Umbilical cord (tissue), 2 donors: ENCODE measurements around the gene GORASP1. TPM values are rescaled to one million over a fixed set of nuclear protein-coding genes. Genes with fewer than 3 reads are reported as not detected.

Experiments
- DNase-seq: peaks from one replicate; pipeline ENCODE4 v3.0.0-alpha.2; 2015; ENCODE audit warnings: low spot score
- total RNA-seq: library from RNA; depleted of rRNA; stranded (reverse); fragments of >200 nt; gene quantifications from one replicate; pipeline ENCODE4 v1.2.3, GENCODE V29; 2014; ENCODE audit warnings: low replicate concordance; ENCODE audit not compliant: insufficient read depth

The GORASP1 gene
- total RNA-seq, result 36.4 TPM

DNA sequence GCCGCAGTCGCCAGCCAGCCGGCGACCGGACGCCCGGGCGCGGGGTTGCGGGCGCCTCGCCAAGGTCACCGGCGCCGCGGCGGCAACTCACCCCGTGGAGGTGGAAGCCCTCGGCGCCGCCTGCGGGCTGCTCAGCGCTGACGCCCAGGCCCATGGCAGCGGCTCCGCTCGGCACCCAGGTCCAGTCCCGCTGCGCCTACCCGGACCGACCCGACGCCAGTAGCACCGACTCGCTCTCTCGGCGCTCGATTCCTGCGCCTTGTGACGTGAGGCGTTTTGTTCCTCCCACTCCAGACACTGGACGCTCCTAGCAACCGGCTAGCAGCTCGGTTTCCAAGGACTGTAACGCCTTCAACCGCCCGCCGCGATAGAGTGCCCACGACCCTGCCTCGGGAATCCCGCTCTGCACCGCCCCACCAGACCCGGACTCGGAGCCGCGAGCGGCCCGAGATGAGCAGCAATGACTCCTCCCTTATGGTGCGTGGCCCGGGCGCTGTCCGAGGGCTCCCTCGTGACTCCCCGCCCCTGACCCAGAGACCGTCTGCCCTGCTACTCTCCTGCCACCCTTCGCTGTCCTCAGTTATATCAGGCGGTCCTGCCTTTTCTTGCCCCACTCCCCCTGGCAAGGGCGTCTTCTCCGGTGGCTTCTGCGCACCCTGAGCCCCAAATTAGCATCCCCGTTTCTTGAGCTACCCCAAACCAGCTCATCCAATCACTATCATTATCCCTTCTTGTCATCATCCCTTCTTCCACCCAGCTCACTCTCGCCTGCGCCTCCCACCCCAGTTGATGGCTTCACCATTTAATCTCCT, at the start of gene GORASP1, which contains the start of gene TTC21A:
GORASP1 (minus strand) TSS at position 240 of the 812 bp plus-strand sequence; CDS start at position 154, 86 bp downstream.
TTC21A (plus strand) TSS at position 293 of the 812 bp plus-strand sequence; CDS start at position 451, 158 bp downstream.
- DNase-seq, result peak; percentile 97

DNA sequence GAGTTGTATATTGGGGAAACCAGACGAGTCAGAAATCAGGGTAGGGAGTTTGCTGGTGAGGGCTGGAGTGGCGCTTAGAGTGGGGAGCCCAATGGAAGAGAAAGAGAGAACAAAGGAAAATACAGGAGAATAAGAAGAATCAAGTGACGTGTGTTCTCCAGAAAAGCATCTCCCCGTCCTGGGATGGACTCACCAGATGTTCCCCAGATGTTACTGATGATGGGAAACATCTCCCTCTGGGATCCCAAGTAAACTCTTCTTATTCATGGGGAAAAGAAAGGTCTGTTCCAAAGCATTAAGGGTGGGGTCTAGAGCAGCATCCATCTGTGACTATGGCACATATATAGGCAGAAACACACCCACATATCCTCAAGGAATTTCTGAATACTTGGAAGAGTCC, 49.0 kb upstream of the GORASP1 start:
- no peak for DNase-seq

DNA sequence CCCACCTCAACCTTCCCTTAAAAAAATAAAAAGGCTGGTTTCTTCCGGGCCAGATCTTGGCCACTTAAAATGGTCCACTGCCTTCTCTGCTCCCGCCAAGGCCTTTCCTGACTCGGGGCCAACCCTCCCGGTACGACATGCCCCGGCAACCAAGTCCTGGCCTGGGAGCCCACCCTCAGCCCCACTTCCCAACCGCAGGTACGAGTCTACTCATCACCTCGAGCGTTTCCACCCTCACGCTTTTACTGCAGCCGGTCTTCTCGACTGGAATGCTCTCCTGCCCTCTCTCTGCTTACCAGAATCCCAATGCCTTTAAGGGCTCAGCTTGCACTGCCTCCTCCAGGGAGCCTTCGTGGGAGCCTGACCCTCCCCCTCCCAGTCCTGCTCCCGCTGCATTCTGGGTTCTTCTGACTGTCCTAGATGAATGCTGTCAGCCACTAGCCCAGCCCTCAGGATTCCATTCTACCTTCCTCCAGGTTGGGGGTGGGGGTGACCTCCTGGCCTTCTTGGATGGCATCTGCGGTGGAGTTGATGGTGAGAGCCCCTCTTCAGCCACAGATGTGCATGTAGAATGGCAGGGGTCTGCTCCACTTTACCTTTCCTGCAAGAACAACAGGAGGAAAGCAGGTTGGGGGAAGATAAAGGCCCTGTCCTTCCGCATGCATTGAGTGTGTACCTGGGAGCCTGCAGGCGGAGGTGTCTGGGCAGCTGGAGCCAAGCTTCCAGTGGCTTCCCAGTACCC, 47.0 kb upstream of the GORASP1 start:
- DNase-seq, result no peak

DNA sequence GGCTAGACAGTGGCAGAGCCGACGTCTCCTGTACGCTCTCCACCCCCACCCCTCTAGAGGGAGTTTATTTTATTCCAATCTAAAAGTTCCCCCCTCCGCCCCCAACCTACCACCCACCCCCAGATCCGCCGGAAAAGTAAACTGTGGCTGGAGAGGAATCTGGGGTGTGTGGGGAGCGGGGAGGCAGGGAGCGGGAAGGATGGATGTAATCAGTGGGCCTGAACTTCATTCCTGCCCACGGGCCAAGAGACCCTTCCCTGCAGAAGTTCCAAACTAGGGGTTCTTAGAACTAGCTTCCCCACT, 46.5 kb upstream of the GORASP1 start:
- DNase-seq, result no peak

DNA sequence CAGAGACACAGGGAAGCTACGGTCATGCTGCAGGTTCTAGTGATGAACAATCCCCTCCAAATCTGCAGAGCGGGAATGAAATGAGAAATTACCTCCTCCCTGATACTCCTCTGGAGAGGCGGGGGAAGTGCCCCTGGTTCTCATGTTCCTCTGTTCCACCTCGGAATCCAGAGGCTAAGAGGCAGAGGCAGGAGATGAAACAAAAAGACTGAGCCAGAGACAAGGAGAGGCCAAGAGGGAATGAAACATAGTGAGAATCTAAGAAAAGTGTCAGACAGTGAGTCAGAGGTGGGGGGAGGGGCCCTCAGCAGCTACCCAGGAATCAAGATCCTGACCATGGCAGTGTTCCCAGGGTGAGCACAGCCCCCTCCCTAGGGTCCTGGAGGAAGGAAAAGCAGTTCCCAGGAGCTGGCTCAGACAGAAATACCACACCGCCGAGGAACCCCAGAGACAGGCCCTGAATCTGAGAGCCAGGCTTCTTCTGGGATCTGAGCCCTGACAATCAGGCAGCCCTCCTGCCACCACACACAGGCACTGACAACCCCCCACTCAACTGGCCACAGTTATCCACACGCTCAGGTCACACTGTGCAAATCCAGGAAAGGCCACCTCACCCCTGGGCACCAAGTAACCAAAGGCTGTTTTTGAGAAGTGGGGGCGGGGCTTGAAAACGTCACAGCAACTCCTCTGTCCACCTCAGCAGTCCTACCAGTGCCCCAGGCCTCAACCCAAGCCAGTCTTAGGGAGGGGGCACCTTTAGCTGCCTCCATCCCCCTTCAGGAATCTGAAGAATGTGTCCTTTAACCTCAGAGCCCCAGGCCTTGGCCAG, 43.6 kb upstream of the GORASP1 start:
- peak; percentile 99 for DNase-seq

DNA sequence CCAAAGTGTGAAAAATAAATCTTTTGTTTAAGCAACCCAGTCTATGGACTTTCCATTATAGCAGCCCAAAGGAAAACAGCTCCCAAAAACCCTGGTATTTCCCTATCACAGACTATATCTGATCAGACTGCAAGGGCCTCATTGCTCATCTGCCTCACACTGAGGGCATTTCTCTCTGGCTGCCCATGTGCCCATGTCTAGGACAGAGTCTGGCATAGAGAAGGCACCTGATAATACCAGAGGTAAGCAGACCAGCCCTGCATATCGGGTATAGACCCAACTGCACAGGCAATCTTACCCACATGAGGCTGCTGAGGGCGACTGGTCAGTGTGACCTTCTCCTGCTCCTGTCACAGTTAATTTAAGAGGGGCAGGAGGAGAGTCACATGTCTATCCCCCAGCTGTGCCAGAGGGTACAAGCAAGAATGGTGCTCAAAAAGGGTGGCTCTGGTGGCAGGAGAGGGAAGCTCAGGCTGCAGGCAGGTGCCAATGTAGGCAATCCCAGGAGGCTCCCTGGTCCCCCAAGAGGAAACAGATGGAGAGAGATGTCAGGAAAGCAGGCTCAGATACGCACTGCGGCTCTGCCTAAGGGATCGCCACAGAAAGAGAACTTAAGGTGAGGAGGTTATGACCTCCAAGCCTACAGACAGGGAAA, 42.8 kb upstream of the GORASP1 start:
- no peak for DNase-seq

DNA sequence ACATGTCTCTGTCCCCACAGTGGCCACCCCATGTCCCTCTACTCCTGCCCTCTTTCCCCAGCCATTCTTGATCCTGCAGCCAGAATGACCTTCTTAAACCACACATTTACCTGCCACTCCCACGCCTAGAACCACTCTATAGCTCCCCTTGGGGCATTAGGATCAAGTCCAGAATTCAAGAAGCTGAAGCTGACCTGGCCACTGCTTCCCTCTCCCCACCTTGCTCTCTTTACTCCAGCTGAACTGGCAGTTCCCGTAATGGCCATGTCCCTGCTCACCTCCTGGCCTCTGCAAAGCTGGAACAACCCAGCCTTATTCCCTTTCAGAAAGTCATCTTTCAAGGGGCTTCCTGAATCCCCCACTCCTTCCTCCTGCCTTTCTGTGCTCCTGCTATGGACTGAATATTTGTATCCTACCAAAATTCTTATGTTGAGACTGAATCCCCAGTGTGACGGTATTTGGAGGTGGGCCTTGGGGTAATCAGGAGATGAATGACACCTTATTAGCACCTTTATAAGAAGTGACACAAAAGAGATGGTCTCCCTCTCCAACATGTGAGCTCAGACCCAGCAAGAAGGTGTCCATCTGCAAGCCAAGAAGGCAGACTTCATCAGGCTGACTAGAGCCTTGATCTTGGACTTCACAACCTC, 42.2 kb upstream of the GORASP1 start:
- DNase-seq, result no peak

DNA sequence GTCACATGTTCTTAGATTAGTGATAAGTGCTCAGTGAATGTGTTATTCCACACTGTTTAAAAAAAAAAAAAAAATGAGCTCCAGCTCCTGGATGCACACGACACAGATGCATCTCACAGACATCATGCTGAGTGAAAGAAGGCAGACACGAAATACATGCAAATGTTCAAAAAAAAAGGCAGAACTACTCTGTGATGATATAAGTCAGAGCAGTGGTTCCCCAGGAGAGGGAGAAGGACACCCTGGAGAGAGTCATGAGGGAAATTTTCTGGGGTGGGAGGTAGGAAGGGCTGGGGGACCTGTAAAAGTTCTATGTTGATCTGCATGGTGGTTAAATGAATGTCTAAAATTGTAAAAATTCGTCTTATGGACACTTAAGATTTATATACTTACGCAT, 41.6 kb upstream of the GORASP1 start:
- no peak for DNase-seq

DNA sequence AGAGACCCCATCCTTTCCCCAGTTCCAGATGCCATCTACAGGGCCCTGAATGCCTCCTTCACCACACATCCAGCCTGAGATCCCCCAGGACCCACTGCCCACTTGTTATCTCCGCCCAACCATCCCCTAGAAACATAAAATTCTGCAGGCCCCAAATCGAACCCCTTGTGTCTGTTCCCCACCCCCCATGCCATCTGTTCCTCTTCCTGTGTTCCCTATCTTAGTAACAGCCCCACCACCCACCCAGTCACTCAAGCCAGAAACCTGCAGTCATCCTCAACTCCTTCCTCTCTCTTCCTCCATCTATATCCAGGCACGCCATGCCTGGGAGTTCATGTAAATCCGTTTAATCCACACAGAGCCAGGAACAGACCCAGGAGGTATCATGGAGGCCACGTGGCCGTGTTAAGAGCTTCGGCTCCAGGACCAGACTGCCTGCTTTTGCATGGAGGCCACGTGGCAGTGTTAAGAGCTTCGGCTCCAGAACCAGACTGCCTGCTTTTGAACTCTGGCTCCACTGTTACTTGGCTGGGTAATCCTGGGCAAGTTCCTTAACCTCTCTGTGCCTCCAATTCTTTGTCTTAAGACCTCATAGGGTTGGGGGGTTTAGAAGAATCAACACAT, 41.1 kb upstream of the GORASP1 start:
- DNase-seq, result peak; percentile 97

DNA sequence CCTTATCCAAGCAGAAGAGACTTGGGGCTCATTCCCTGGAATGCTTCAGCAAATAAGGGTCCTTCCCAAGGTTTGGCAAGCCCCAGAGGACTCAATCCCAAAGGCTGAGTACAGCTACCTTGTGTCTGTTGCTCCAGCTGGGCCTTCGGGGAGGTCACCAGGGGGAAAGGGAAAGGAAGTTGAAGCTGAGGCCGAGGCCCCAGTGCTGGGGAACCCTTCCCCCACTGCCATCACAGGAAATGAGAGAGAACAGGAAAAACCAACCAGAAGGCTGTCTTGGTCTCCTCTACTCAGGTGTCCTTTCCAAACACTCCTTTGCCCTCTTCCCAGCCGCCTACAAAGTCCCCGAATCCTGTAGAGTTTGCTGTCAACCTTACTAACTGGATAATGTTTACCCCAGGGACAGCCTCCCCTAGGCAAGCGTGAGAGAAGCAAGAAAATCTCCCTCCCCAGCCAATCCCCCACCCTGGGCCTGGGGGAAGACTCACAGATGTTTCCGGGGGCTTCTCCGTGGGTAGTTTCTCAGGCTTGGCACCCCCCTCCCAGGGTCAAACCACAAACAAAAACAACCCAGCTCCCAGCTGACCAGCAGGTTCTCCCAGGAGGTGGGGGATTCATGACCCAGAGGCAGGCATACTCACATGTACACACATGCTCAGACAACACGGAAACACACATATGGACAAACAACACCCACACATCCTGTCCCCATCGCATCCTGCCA, 40.4 kb upstream of the GORASP1 start:
- peak; percentile 69 for DNase-seq

DNA sequence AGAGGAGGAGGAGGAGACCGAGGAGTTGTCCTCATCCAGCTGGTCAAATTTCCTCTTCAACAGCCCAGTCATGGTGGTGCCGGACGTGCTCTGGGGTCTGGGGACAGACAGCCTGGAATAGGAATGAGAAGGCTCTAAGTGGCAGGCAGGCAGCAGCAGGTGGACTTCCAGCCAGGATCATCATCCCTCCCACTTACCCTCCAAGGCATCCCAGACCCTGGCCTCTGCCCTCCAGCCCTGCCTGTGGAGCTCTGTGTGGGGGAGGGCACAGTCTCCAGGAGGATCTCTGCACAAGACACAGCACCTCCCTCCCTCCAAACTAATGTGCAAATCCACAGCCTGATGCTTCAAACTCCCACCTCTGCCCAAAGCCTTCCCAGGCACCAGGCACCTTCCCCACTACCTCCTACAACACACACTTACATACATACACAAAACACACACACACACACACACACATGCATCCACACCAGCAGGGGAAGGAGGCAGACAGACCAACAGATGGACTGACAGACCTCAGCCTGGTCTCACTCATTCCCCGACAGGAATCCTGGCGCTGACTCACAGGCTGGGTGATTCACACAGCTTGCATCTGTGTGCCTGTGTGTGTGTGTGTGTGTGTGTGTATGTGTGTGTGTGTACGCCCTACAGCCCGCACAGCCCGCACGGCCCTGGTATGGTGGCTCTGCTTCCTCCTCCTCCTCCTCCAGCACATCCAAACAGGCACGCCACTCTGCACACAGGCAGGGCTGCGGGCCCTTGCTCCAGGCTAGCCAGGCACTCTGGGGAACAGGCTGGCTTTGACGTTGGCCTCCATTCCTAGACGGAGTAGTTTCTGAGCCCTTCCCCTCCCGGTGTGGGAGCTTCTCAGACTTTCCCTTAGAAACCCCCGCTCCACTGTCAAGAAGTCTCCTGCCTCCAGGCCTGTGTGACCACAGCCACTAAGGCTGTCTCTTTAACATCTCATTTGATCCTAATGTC, 39.5 kb upstream of the GORASP1 start:
- peak; percentile 97 for DNase-seq

DNA sequence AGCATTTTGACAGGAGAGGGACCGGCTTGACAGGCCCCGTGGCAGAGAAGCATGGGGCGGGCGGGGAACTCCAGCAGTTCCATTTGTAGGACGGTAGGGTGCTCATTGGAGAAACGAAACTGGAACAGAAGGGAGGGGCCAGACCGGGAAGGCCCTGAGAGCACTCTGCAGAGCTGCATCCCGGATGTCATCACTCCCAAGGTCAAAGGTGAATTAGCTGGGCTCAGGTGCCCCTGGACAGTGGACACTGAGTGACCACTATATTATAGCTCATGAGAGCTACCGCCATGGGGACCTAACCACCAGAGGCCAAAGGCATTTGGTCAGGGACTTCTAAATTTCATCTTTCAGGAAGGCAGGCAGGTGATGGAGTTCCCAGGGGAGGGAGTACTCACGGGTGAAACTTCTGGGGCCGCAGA, 38.7 kb upstream of the GORASP1 start:
- DNase-seq, result no peak

DNA sequence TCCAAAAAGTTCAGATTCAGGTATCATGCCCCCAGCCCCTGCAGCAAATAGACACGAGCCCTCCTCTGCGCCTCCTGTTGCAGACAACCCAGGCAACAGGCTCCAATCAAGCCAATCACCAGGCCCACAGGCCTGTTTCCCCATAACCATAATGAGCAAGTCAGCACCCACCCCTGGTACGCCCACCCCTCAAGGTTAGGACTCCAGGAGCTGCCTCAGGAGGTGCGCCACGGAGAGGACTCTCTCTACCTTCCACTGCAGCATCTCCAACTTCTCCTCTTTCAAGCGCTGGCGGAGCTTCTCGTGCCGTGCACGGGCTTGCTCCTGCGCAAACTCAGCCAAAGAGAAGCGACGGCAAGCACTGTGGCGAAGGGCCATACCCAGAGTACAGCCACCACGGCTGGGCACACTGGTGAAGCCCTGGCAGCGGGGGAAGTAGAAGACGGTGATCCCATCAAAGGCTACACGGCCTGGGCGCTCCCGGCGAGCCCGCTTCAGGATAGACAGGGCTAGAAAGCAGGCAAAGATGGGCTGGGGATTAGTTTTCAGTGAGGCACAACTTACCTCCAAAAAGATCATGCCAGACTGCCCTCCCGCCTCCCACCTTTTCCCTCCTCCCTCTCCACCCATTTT, 37.4 kb upstream of the GORASP1 start:
- no peak for DNase-seq

DNA sequence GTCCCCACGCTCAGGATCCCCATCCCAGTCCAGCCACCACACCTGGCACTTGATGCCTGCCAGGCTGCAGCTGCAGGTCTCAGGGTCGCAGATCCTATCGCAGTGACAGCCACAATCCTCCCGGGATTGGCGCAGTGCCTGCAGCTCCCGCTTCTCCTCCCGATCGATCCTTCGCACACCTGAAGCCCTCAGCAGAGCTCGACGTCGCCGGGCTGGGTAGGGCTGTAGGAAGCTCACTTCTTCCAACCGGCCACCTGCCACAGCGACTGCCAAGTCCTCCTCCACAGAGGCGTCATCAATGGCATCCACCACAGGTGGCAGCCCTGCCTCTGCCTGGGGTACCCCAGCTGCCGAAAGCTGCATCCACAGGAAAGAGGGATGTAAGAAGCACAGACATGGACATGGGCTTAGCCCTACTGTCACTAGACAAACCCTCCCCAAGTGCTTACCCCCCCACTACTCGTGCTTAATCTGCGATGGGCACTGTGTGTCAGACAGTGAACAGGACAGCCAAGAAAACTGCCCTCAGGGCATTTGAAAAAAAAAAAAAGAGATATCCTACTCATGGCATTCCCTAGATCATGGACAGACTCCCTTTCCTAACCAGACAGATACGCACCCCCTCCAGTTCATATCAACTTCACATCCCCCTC, 36.8 kb upstream of the GORASP1 start:
- DNase-seq, result no peak

DNA sequence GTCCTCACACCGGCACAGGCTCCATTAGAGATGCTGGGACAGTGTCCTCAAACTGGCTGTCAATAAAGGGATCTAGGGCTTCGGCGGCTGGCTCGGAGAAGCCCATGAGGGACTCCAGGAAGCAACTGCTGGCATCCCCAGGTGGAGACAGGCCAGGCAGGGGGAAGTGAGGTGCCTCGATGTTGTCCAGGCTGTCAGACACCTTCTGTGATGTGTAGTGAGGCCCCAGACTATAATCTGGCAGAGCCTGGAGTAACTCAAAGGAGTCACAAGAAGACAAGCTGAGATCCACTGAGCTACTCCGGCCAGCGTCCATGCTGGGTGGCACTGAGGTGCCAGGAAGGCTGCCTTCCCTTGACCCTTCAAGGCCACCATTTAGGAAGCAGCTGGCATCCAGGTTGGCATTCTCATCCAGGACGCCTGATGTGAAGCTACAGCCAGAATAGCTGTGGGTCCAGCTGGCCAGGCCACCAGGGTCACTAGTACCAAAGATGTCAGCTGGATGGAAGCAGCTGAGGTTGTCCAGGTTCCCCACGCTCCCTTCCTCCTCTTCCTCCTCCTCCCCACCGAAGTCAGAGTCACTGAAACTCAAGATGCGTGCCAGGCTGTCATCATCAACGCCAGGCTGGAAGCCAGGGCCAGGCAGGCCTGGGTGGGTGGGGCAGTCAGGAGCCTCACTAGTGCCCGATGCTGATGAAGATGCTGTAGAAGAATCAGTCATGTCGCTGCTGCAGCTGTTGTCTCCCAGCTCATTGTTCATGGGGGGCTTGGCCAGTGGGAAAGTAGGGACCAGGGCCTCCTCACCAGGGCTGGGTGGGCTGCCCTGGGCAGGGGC, 35.8 kb upstream of the GORASP1 start:
- no peak for DNase-seq

DNA sequence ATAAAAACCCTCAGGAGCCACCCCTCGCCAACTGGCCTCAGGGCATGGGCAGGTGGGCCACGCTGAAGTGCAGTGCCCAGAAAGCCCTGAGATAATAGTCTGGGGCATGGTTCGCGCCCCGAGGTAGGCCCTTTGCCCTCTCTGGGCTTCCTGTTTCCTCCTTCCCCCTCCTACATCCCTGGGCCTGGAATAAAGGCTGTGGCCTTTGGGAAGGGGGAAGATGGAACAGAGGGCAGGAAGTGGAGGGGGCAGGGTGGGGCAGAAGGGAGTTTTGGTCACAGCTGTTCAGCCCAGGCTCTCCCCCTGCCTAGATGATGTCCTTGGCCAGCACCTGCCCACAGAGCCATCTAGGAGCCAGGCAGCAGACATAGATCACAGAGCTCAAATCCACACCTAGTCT, 34.6 kb upstream of the GORASP1 start:
- no peak for DNase-seq
